Suppressor macrophage (primary cell): Measurements from ENCODE around the gene ZC3H4.

Source experiments
- DNase-seq, 4 experiments: peaks; one replicate each; pipeline ENCODE4 v3.0.0-alpha.2; 2020 to 2022

The ZC3H4 gene

GRCh38 chr19:47133021-47133471, 19.5 kb upstream of the ZC3H4 start:
- DNase-seq: no peak

DNA sequence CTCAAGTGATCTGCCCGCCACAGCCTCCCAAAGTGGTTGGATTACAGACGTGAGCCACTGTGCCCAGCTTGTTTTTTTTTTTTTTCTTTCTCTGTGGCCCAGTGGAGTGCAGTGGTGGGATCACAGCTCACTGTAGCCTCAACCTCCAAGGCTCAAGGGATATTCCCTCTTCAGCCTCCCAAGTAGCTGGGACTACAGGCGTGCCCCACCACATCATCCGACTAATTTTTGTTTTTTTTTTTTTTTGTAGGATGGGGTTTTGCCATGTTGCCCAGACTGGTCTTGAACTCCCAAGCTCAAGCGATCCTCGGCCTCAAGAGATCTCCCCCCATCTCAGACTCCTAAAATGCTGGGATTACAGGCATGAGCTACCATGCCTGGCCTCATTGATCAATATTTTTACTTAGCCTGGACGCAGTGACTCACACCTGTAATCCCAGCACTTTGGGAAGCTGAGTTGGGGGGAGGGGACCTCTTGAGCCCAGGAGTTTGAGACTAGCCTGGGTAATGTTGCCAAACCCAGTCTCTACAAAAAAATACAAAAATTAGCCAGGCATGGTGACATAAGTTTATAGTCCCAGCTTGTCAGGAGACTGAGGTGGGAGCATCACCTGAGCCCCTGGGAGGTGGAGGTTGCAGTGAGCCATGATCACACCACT, 18.7 kb upstream of the ZC3H4 start:
- DNase-seq: no peak

DNA sequence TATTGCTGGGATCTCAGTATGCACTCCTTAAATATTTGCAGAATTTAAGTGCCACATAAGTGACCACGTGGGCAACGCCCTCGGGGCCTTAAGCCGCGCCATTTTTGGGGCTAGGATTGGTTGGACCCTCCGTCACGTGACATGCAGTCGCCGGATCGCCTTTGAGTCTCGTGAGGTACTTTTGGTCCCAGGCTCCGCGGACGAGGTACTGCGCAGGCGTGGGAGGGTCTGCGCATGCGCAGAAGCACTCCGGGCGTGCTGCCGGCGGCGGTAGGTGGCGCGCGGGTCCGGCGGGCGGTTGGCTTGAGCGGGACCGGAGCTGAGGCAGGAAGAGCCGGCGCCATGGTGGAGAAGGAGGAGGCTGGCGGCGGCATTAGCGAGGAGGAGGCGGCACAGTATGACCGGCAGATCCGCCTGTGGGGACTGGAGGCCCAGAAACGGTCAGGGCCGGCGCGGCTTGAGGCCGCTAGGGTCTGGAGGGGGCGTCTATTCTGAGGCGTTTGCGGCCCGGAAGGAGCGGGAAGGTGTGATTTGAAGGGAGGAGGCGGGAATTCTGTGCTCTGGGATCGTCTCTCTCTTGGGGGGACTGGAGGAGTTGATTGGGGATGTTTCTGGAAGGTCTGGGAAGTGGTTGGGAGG, 17.1 kb upstream of the ZC3H4 start, which contains the start of gene SAE1:
TSS of gene SAE1 (plus strand) at position 247 of the 639 bp plus-strand sequence. CDS start at position 343, 96 bp downstream.
- peak; percentile 98 to 99 (median 99) for DNase-seq

DNA sequence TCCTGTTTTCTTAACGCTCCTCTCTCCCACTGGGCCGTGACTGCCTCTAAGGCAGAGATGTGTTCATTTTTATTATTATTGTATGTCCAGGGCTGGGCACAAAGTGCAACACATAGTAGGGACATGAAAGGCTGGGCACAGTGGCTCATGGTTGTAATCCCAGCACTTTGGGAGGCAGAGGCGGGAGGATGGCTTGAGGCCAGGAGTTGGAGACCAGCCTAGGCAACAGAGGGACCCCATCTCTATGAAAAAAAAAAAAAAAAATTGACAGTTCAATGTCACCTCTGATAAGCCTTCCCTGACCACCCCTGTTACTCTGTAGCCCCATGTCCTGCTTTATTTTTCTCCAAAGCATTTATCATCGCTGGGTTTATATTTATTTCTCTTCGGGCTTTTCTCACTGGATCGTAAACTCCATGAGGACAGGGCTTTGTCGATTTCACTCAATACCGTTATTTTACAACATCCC, 16.6 kb upstream of the ZC3H4 start:
- DNase-seq: no peak

DNA sequence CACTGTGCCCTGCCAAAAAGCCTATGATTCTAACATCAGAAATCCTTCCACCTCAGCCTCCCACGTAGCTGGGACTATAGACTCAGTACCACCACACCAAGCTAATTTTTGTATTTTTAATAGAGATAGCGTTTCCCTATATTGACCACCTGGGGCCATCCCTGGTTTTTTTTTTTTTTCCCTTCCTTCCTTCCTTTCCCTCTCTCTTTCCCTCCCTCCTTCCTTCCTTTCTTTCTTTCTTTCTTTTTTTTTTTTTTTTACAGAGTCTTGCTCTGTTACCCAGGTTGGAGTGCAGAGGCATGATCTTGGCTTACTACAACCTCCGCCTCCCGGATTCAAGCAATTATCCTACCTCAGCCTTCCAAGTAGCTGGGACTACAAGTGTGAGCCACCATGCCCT, 16.0 kb upstream of the ZC3H4 start:
- DNase-seq: no peak

DNA sequence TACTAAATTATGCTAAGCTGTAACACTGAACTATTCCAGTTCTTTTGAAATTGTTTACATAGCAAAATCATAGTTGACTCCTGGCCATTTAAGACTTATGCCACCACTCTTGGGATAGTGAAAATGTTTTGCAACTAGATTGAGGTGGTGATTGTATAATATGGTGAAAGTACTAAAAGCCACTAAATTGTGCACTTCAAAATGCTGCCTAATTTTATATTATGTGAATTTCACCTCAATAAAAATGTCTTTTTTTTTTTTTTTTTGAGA, 12.0 kb upstream of the ZC3H4 start:
- no peak for DNase-seq

GRCh38 chr19:47124937-47125668, 11.5 kb upstream of the ZC3H4 start:
- DNase-seq: peak; percentile 57 to 88 (median 68)

GRCh38 chr19:47123406-47123805, 9.8 kb upstream of the ZC3H4 start:
- DNase-seq: no peak

DNA sequence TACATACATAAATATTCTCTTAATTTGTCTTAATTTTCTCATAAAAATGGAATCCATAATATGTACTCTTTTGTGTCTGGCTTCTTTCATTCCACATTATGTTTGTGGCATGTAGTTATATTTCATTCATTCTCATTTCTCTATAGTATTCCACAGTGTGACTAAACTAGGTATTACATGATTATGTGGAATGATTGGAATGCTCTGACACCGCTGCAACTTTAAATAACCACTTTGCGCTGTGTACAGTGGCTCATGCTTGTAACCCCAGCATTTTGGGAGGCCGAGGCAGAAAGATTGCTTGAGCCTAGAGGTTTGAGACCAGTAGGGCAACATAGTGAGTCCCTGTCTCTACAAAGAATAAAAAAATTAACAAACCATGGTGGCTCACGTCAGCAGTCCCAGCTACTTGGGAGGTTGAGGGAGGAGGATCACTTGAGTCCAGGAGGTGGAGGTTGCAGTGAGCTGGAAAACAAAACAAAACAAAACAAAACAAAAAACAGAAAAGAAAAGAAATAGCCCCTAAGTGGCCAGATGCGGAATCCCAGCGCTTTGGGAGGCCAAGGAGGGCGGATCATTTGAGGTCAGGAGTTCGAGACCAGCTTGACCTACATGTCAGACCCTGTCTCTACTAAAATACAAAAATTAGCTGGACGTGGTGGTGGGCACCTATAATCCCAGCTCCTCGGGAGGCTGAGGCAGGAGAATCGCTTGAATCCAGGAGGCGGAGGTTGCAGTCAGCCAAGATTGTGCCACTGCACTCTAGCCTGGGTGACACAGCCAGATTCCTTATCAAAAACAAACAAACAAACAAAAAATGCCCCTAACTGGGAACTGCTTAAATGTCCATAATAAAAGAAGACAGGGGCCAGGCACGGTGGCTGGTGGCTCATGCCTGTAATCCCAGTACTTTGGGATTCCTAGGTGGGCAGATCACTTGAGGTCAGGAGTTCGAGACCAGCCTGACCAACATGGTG, 9.1 kb upstream of the ZC3H4 start:
- DNase-seq: no peak

DNA sequence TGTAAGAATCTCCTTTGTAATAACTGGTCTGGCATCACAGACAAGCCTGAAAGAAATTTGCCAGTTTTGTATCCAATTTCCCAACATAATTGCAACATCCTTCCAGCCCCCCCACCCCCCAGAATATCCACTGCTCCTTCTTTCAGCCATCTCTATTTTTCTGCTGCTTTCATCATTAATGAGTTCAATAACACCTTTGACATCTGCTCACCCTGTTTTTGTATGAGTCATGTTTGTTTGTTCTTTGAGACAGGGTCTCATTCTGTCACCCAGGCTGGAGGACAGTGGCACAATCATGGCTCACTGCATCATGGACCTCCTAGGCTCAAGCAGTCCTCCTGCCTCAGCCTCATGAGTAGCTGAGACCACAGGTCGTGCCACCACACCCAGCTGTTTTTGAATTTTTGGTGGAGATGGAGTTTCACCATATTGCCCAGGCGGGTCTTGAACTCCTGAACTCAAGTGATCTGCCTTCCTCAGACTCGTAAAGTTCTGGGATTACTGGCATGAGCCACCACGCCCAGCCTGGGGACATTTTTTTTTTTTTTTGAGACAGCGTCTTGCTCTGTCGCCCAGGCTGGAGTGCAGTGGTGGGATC, 7.0 kb upstream of the ZC3H4 start:
- DNase-seq: no peak

- peak in 1 of 4 experiments; percentile 25 for DNase-seq
Observed at GRCh38 chr19:47113850-47114651, 475 bp upstream of the ZC3H4 start.

DNA sequence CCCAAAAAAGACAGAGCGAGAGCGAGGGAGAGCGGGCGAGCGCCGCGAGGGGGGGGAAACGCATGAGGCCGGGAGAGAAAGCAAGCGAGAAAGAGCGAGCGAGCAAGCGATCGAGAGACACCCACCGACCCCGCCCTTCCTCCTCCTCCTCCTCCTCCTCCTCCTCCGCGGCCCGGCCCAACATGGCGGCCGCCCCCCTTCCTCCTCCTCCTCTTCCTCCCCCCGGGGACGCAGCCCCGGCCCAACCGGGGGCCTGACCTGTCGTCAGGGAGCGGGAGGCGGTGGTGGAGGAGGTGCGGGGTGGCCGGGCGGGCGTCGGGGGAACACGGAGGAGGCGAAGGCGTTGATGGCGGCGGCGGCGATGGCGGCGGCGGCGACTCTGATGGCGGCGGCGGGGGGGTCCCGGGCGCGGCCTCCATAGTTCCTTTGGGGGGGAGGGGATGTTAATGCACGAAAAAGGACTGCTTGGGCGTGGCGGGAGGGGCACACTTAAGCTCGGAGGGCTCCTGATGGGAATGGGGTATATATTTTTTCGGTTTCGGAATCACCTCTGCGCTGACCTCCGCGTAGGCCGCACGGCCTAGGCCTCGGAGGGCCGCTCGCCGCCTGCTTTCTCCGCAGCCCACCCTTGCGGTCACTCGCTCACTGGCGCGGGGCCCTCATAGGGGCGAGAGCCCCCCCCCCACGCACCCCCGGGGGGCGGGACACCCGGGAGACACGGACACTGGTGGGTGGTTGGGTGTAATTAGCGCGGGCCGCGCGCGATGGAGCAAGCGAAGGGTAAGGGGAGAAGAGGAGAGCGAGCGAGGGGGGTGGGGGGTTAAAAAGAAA, 1.2 kb downstream of the ZC3H4 start:
- DNase-seq: peak; percentile 76 to 91 (median 86)

GRCh38 chr19:47111682-47112165, 1.9 kb downstream of the ZC3H4 start:
- peak in 1 of 4 experiments; percentile 12 for DNase-seq

DNA sequence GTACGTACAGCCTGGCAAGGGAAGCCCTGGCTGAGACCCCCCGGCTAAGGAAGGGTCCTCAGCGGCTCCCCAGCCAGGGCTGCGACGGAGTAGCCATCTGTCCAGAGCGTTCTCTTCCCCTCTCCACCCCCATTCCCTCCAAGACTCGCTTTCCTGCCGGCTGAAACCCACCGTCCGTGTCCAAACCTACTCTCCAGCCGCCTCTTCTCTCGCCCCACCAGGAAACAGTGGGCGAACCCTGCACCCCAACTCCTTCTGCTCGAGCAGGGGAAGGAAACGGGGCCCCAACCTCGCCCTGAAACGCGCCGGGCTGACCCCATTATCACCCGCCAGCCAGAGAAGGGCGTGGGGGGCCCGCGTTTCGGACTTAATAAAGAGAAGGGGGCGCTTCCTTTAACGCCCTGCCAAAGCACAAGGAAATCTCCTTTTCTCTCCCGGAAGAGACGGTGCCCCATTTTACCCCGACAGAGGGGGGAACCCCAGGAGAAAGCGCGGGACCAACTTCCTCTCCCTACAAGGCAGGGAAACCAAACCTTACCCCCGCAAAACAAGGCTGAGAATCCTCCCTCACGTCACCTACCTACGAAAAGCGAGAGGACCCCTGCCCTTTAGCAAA, 2.5 kb downstream of the ZC3H4 start:
- peak; percentile 72 to 84 (median 82) for DNase-seq

DNA sequence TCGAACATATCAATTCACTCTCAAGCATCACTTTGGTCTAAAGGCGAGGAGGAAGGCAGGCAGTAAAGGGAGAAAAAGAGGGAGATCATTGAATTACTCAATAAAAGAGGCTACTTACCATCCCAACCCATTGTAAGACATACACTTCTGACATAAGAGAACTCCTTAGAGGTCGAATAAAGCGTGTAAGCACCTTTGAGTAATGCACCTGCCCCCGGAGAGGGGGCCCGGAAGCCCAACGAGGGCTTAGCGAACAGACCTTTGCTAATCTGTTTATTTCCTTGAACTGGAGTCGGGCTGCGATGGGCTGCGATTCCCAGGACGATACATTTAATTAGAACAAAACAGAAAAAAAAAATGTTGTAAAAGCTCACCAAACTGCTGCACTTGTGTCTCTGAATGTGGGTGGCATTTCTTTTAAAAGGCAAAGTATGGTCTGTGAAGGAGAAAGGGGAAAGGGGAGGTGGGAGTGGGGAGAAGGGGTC, 3.0 kb downstream of the ZC3H4 start:
- peak in 3 of 4 experiments; percentile 10 to 27 (median 24) for DNase-seq

DNA sequence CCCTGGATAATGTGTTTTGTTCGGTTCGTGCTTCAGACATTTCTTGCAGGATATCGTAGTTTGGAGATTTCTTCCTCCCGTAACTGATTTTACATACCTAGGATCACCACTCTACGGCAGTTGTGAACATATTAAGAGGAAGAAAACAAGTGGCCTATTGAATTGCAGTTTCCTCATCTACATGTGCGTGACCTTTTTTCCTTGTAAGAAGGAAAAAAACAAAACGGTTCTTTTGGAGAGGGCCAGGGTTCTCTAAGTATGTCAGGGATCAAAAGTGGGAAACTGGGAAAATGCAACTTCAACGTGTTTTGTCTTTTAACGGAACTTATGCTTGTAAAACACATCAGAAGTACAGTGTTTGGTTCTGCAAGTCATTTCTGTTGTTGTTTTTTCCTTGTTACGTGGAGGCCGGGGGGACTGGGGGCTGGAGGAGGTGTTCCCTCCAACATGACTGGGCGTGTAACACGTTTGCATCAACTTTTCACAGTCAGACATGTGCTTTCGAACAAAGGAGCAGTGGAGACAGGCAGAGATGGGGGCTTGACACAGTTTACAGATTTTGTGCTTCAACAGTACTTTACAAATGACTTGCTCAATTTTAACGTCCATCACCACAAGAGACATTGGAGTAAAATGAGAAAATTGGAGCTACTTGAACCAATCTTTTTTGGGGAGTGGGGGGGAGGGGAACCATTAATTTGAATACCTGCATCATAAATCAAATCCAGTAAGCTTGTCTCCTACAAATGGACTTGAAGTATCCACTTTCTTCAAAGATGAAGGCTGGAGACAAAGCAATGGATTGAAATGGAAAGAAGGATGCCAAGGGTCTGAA, 3.8 kb downstream of the ZC3H4 start:
- peak; percentile 45 to 75 (median 67) for DNase-seq

GRCh38 chr19:47109177-47109540, 4.4 kb downstream of the ZC3H4 start:
- DNase-seq: no peak

- no peak for DNase-seq
Observed at GRCh38 chr19:47107953-47108746, 5.4 kb downstream of the ZC3H4 start.
